Hematopoietic multipotent progenitor cell treated with erythropoietin and hydrocortisone succinate and interleukin-3 and kit ligand, for 17 days (in vitro differentiated cells): Measurements from ENCODE around the gene TLE3.

Experiments used
- DNase-seq: peaks from one replicate; pipeline ENCODE4 v3.0.0-alpha.2; 2015; ENCODE audit warnings: low spot score

Gene TLE3

GRCh38 chr15:70001859-70002258 lies 95.9 kb downstream of the TLE3 start:
- DNase-seq: no peak

- no peak for DNase-seq
Measured at GRCh38 chr15:69999392-70000085, 98.2 kb downstream of the TLE3 start.

- DNase-seq: no peak
Measured at GRCh38 chr15:69998541-69999391, 99.0 kb downstream of the TLE3 start.

GRCh38 chr15:69997813-69998212 lies 99.9 kb downstream of the TLE3 start:
- DNase-seq: no peak
